ENCODE results near the gene CRTAP.
A peak's percentile ranks its signal among the peaks of the same experiment; 100 is the strongest.
"Not testable (repeated sequence)": the region's sequence is repeated elsewhere in the genome, so short reads cannot be mapped to it uniquely, and the experiment has no call there.

The CRTAP gene

DNA sequence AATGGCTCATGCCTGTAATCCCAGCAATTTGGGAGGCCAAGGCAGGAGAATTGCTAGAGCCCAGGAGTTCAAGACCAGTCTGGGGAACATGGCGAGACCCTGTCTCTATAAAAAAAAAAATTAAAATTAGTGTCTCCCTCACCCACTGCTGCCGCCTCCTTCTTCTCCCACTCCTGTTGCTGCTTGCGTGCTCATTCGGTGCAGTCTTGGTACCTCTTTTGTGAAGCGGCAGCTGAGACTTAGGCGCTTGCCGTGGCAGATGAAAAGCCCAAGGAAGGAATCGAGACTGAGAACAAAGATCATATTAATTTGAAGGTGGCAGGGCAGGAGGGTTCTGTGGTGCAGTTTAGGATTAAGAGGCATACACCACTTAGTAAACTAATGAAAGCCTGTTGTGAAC is 36.9 kb upstream of the CRTAP start:
- H3K36me3 ChIP-seq = peaks cover 17 to 61% (median 22%) of the 10 kb centered on the region in 11 experiments
- H3K4me3 ChIP-seq = no peak overlapping the region
- H3K27ac ChIP-seq = no peak overlapping the region
- no peak overlapping the region for H3K9ac ChIP-seq
- H3K4me2 ChIP-seq = no peak overlapping the region
- TF ChIP-seq Cebpa-rat (IDR thresholded peaks at IDR 0.05) = no peak
- H3K27me3 ChIP-seq = no peaks in the 10 kb centered on the region
- H3K4me1 ChIP-seq = peaks cover 0 to 10% (median 0%) of the 10 kb centered on the region in 10 experiments; a peak in 2 of 20 replicates
- H4K20me1 ChIP-seq = peaks cover 12 to 99% (median 78%) of the 10 kb centered on the region in 11 experiments; a peak in 20 of 22 replicates
- no peaks in the 10 kb centered on the region for H3K9me3 ChIP-seq (replicated peaks in 1 of 11)

DNA sequence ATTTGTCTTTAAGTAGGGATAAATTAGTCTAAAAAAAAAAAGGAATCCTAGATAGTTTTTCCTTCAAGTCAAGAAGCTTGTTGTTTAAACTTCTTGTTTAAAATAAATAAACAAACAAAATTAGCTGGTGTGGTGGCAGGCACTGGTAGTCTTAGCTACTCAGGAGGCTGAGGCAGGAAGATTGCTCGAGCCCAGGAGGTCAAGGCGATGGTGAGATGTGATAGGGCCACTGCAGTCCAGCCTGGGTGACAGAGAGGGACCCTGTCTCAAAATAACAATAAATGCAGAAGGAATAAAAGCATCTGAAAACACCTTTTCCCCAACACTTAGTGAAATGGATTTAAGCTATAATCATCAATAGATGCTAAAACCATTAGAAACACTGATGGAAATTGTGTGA is 35.8 kb upstream of the CRTAP start:
- no peak overlapping the region for H3K27ac ChIP-seq
- no peak overlapping the region for H3K4me2 ChIP-seq
- peaks cover 0 to 10% (median 0%) of the 10 kb centered on the region in 10 experiments; a peak in 2 of 20 replicates for H3K4me1 ChIP-seq
- H3K27me3 ChIP-seq = no peaks in the 10 kb centered on the region
- no peaks in the 10 kb centered on the region for H3K9me3 ChIP-seq (replicated peaks in 1 of 11)
- H3K4me3 ChIP-seq = no peak overlapping the region
- H4K20me1 ChIP-seq = peaks cover 12 to 99% (median 80%) of the 10 kb centered on the region in 11 experiments; a peak in 20 of 22 replicates
- TF ChIP-seq Cebpa-rat (IDR thresholded peaks at IDR 0.05) = no peak
- H3K36me3 ChIP-seq = peaks cover 10 to 61% (median 22%) of the 10 kb centered on the region in 11 experiments; a peak in 20 of 22 replicates
- peak overlapping the region in 1 of 11 experiments; percentile 36; a peak in 1 of 22 replicates for H3K9ac ChIP-seq

DNA sequence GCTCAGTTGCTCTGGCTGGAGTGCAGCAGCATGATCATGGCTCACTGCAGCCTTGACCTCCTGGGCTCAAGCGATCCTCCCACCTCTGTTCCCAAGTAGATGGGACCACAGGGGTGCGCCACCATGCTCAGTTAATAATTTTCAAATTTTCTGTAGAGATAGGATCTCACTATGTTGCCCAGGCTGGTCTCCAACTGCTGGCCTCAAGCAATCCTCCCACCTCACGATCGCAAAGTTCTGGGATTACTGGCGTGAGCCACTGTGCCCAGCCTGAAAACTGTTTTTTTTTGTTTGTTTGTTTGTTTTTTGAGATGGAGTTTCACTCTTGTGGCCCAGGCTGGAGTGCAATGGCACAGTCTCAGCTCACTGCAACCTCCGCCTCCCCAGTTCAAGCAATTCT is 34.0 kb upstream of the CRTAP start:
- H4K20me1 ChIP-seq = peaks cover 7 to 100% (median 86%) of the 10 kb centered on the region in 11 experiments; a peak in 20 of 22 replicates
- H3K4me2 ChIP-seq; H3K9me3 ChIP-seq (replicated peaks in 1 of 11); H3K27ac ChIP-seq; H3K27me3 ChIP-seq; H3K9ac ChIP-seq; H3K4me3 ChIP-seq: not testable (repeated sequence)
- peaks cover 0 to 10% (median 0%) of the 10 kb centered on the region in 10 experiments; a peak in 1 of 20 replicates for H3K4me1 ChIP-seq
- H3K36me3 ChIP-seq = peaks cover 17 to 69% (median 36%) of the 10 kb centered on the region in 11 experiments; a peak in 21 of 22 replicates

DNA sequence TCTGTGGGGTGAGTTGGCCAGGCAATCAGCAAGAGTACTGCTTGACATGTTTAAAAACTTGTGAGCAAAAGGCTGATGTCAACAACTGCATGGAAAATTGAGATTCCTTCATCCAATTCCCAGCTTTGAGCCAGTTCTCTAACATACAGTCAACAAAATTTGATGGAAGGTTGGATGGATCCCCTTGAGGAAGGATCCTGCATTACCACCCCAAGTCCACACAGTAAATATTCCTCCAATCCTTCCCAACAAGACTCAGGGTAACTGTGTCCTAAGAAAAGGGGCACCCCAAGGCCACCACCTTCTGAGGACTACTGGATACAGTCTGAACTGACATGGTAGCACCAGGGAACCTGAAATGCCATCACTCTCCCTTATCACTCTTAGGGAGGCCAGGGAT is 32.0 kb upstream of the CRTAP start:
- no peak for TF ChIP-seq Cebpa-rat (IDR thresholded peaks at IDR 0.05)
- no peaks in the 10 kb centered on the region for H3K9me3 ChIP-seq (replicated peaks in 1 of 11)
- H3K36me3 ChIP-seq = peaks cover 10 to 58% (median 25%) of the 10 kb centered on the region in 11 experiments; a peak in 19 of 22 replicates
- H3K9ac ChIP-seq = no peak overlapping the region
- H3K4me1 ChIP-seq = peaks cover 0 to 5% (median 0%) of the 10 kb centered on the region in 10 experiments; a peak in 1 of 20 replicates
- H4K20me1 ChIP-seq = peaks cover 9 to 100% (median 86%) of the 10 kb centered on the region in 11 experiments; a peak in 20 of 22 replicates
- no peaks in the 10 kb centered on the region for H3K27me3 ChIP-seq
- H3K27ac ChIP-seq = no peak overlapping the region
- H3K4me3 ChIP-seq = no peak overlapping the region
- H3K4me2 ChIP-seq = no peak overlapping the region

DNA sequence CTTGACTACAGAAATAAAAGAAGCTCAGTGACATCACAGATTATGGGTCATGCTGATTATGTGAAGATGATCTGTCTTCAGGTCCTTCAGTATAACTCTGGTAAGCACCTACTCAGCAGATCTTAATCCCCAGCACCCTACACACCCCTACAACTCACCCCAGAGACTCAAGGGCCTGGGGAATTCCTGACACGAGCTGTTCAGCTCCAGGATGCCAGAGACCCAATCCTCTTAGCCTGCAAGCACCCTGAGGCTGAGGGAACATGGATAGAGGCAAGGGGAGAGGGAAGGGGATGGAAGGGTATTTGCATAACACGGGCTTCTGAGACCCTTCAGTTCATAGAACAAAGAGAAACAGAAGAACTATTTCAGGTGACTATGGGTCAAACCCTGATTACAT is 29.9 kb upstream of the CRTAP start:
- Histone ChIP-seq H4K20me1 (peaks cover 9 to 100% (median 69%) of the 10 kb centered on the region in 11 experiments; a peak in 20 of 22 replicates), H3K36me3 (peaks cover 12 to 57% (median 26%) of the 10 kb centered on the region in 11 experiments; a peak in 20 of 22 replicates)
- no peak for TF ChIP-seq Cebpa-rat (IDR thresholded peaks at IDR 0.05)

DNA sequence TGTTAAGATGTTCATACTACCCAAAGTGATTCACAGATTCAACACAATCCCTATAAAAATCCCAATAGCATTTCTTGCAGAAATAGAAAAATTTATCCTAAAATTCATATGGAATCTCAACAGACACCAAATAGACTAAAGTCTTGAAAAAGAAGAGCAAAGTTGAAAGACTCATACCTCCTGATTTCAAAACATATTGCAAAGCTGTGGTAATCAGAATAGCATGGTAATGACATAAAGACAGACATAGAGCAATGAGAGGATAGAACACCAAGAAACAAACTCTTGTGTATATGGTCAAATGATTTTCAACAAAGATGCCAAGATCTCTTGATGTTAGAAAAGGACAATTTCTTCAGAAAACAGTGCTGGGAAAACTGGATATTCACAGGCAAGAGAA is 25.1 kb upstream of the CRTAP start:
- peaks cover 0 to 16% (median 9%) of the 10 kb centered on the region in 11 experiments; a peak in 13 of 22 replicates for H3K9me3 ChIP-seq (replicated peaks in 1 of 11)
- peaks cover 23 to 100% (median 76%) of the 10 kb centered on the region in 11 experiments; a peak in 20 of 22 replicates for H4K20me1 ChIP-seq
- peaks cover 44 to 70% (median 57%) of the 10 kb centered on the region in 11 experiments for H3K36me3 ChIP-seq
- no peak overlapping the region for H3K4me2 ChIP-seq
- no peak for TF ChIP-seq Cebpa-rat (IDR thresholded peaks at IDR 0.05)
- no peak overlapping the region for H3K4me3 ChIP-seq
- H3K4me1 ChIP-seq = peaks cover 0 to 46% (median 4%) of the 10 kb centered on the region in 10 experiments; a peak in 10 of 20 replicates
- no peaks in the 10 kb centered on the region for H3K27me3 ChIP-seq
- H3K27ac ChIP-seq = no peak overlapping the region
- H3K9ac ChIP-seq = no peak overlapping the region

More for the DNA sequence above, 29.9 kb upstream of the CRTAP start:
- H3K27me3 ChIP-seq = no peaks in the 10 kb centered on the region
- no peak overlapping the region for H3K4me3 ChIP-seq
- peaks cover 0 to 20% (median 0%) of the 10 kb centered on the region in 10 experiments; a peak in 4 of 20 replicates for H3K4me1 ChIP-seq
- no peak overlapping the region for H3K9ac ChIP-seq
- H3K4me2 ChIP-seq = no peak overlapping the region
- H3K27ac ChIP-seq = no peak overlapping the region
- peaks cover 0 to 9% (median 4%) of the 10 kb centered on the region in 11 experiments; a peak in 13 of 22 replicates for H3K9me3 ChIP-seq (replicated peaks in 1 of 11)

DNA sequence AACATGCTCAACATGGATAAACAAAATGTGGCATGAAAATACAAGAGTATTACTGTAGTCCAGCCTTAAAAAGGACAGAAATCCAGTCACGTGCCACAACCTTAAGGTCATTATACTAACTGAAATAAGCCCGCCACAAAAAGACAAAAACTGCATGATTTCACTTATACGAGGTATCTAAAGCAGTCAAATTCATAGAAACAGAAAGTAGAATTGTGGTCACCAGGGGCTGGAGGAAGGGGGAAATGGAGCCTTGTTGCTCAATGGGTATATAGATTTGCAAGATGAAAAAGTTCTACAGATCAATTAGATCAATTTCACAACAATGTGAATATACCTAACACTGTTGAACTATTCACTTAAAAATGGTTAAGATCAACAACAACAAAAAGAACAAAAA is 24.3 kb upstream of the CRTAP start:
- peaks cover 23 to 100% (median 73%) of the 10 kb centered on the region in 11 experiments; a peak in 20 of 22 replicates for H4K20me1 ChIP-seq

DNA sequence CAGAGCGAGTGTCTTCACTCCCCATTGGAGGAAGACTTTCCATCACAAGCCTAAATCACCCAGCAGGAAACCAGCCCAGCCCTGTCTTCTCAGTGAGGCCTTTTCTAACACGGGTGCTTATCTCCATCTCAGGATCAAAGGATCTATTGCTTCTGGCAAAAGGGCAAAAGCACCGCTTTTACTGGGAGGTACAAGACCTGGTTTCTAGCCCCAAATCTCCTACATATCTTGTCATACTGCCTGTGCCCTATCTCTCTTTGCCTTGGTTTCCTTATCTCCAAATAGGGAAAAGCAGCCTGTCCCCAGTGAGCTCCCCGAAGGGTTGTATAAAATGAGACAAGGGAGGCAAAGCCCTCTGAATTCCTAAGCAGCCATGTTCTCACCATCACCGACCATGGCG is 22.1 kb upstream of the CRTAP start:
- no peak for TF ChIP-seq Cebpa-rat (IDR thresholded peaks at IDR 0.05)
- H3K4me1 ChIP-seq = peaks cover 9 to 50% (median 13%) of the 10 kb centered on the region in 10 experiments
- H3K36me3 ChIP-seq = peaks cover 45 to 60% (median 57%) of the 10 kb centered on the region in 11 experiments
- H3K4me2 ChIP-seq = no peak overlapping the region
- no peaks in the 10 kb centered on the region for H3K27me3 ChIP-seq
- no peak overlapping the region for H3K27ac ChIP-seq
- H3K9me3 ChIP-seq (replicated peaks in 1 of 11) = peaks cover 0 to 16% (median 9%) of the 10 kb centered on the region in 11 experiments; a peak in 13 of 22 replicates
- peaks cover 27 to 94% (median 65%) of the 10 kb centered on the region in 11 experiments; a peak in 21 of 22 replicates for H4K20me1 ChIP-seq
- no peak overlapping the region for H3K4me3 ChIP-seq
- H3K9ac ChIP-seq = no peak overlapping the region

More for the DNA sequence above, 24.3 kb upstream of the CRTAP start:
- TF ChIP-seq Cebpa-rat (IDR thresholded peaks at IDR 0.05) = 0 out of 22 replicates have a peak, but pooled peaks of 1 of the 11 experiments have one; percentile 16
- no peak overlapping the region for H3K4me3 ChIP-seq
- H3K27ac ChIP-seq = no peak overlapping the region
- no peaks in the 10 kb centered on the region for H3K27me3 ChIP-seq
- H3K4me1 ChIP-seq = peaks cover 0 to 46% (median 4%) of the 10 kb centered on the region in 10 experiments; a peak in 10 of 20 replicates
- peaks cover 45 to 70% (median 57%) of the 10 kb centered on the region in 11 experiments for H3K36me3 ChIP-seq
- H3K9ac ChIP-seq = no peak overlapping the region
- peak overlapping the region in 6 of 11 experiments; percentile 1 to 41 (median 20); a peak in 7 of 22 replicates for H3K4me2 ChIP-seq
- H3K9me3 ChIP-seq (replicated peaks in 1 of 11) = peaks cover 0 to 16% (median 9%) of the 10 kb centered on the region in 11 experiments; a peak in 13 of 22 replicates

DNA sequence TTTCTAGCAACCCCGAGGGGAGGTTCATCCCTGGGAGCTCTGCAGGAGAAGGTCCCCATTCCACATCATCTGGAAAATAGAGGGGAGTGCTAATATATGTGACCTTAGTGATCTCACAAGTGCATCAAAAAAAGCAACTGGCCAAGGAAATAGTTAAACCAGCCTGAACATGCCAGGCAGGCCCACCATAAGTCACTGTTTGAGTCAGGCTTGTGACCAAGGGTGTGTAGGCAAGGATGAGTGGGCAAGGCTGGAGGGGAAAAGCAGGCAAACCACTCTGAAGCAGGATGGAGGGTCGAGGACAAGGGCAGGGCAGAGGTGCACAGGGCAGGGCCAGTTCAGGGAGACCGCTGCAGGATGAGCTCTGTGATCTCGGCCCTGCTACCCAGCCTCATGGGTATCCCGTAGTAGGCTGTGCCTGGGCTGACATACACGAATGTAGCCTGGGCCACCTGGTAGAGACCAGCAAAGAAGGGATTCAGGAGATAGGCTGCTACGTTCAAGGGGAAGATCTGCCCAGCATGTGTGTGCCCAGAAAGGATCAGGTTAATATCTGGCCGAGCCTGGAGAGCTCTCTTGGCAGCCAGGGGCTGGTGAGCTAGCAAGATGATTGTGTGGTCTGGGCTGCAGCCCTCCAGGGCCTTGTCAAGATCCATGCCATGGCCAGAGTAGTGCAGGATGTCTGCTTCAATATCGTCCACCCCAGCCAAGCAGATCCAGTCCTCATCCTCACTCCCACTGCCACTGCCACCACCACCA is 21.1 kb upstream of the CRTAP start:
- H3K36me3 ChIP-seq = peaks cover 45 to 60% (median 57%) of the 10 kb centered on the region in 11 experiments
- H3K27me3 ChIP-seq = no peaks in the 10 kb centered on the region
- H3K9ac ChIP-seq = no peak overlapping the region
- no peak overlapping the region for H3K27ac ChIP-seq
- H3K9me3 ChIP-seq (replicated peaks in 1 of 11) = peaks cover 0 to 16% (median 9%) of the 10 kb centered on the region in 11 experiments; a peak in 13 of 22 replicates
- no peak overlapping the region for H3K4me2 ChIP-seq
- H3K4me3 ChIP-seq = no peak overlapping the region
- no peak for TF ChIP-seq Cebpa-rat (IDR thresholded peaks at IDR 0.05)
- peaks cover 27 to 85% (median 65%) of the 10 kb centered on the region in 11 experiments; a peak in 21 of 22 replicates for H4K20me1 ChIP-seq
- H3K4me1 ChIP-seq = peaks cover 14 to 49% (median 17%) of the 10 kb centered on the region in 10 experiments

Data from BLaER1 treated with 17β-estradiol and CSF1 and Interleukin-3, amounts not matched to agents 10 nM and 100 nM (cell line).